ENCODE data around the gene SCGN. TPM values are rescaled to one million over a fixed set of nuclear protein-coding genes. Genes with fewer than 3 reads are reported as not detected.

SCGN gene
- polyA plus RNA-seq, 2 of the 4 experiments (the other 2 are of a cell fraction), result 0.13 to 0.17 TPM

GRCh38 chr6:25640446-25640845 lies 11.6 kb upstream of the SCGN start:
- Histone ChIP-seq H3K27ac (peak overlapping the region; percentile 26 to 81; a peak in 3 of 6 replicates), H3K9me3 (no peaks in the 10 kb centered on the region), H3K4me2 (no peak overlapping the region), H3K4me1 (peaks cover 50% of the 10 kb centered on the region), H3K4me3 (no peak overlapping the region)
- 61% methylated on average over 5 of the region's 5 CpGs for WGBS (ENCODE audit: missing lambda C conversion rate)
- FAIRE-seq (no peak), DNase-seq (ENCODE audit: low read depth in 1 of 2, low spot score in 1 of 2) (no peak), ATAC-seq (no peak)
- ChIA-PET CTCF (no interaction called here), POLR2A (interaction anchor here (0.5 kb wide), 1 partner anchor 447 kb away, joined by 7 read pairs; no protein-coding TSS in a partner anchor)
- no peak for TF ChIP-seq KDM5A (IDR thresholded peaks at IDR 0.05)
- no peak for TF ChIP-seq POLR2AphosphoS2 (conservative IDR thresholded peaks at IDR 0.05; ENCODE audit: low read length)
- no peak for TF ChIP-seq EP300 (IDR thresholded peaks at IDR 0.05)
- no peak for TF ChIP-seq TP53 (CRISPR knock-in tag; IDR thresholded peaks at IDR 0.05)
- TF ChIP-seq, protein P1, sequence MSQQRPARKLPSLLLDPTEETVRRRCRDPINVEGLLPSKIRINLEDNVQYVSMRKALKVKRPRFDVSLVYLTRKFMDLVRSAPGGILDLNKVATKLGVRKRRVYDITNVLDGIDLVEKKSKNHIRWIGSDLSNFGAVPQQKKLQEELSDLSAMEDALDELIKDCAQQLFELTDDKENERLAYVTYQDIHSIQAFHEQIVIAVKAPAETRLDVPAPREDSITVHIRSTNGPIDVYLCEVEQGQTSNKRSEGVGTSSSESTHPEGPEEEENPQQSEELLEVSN (IDR thresholded peaks at IDR 0.05; ENCODE audit: borderline replicate concordance, low read depth), result no peak
- TF ChIP-seq MAX (IDR thresholded peaks at IDR 0.05), result no peak
- TF ChIP-seq MAFK (IDR thresholded peaks at IDR 0.05; ENCODE audit: partially characterized antibody), result no peak
- TF ChIP-seq RNF2 (IDR thresholded peaks at IDR 0.05; ENCODE audit: borderline replicate concordance, low read depth), result no peak
- no peak for TF ChIP-seq ZC3H11A (IDR thresholded peaks at IDR 0.05)
- TF ChIP-seq CEBPB (IDR thresholded peaks at IDR 0.05), result no peak
- TF ChIP-seq SREBF2 (IDR thresholded peaks at IDR 0.05), result no peak
- TF ChIP-seq HES2 (IDR thresholded peaks at IDR 0.05), result no peak
- TF ChIP-seq CHD4 (IDR thresholded peaks at IDR 0.05; ENCODE audit: borderline replicate concordance), result no peak
- TF ChIP-seq, protein P2, sequence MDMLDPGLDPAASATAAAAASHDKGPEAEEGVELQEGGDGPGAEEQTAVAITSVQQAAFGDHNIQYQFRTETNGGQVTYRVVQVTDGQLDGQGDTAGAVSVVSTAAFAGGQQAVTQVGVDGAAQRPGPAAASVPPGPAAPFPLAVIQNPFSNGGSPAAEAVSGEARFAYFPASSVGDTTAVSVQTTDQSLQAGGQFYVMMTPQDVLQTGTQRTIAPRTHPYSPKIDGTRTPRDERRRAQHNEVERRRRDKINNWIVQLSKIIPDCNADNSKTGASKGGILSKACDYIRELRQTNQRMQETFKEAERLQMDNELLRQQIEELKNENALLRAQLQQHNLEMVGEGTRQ (IDR thresholded peaks at IDR 0.05), result no peak
- TF ChIP-seq JUN (IDR thresholded peaks at IDR 0.05), result no peak
- TF ChIP-seq BCL3 (IDR thresholded peaks at IDR 0.05), result no peak
- no peak for TF ChIP-seq HMGXB4 (CRISPR knock-in tag; IDR thresholded peaks at IDR 0.05; ENCODE audit: borderline replicate concordance)
- no peak for TF ChIP-seq GATA3 (IDR thresholded peaks at IDR 0.05; ENCODE audit: borderline replicate concordance)

GRCh38 chr6:25640891-25641290 lies 11.1 kb upstream of the SCGN start:
- H3K4me1 ChIP-seq, result peaks cover 45% of the 10 kb centered on the region
- ChIA-PET POLR2A (no interaction called here), CTCF (no interaction called here)
- peak overlapping the region; percentile 67 to 81; a peak in 5 of 6 replicates for H3K27ac ChIP-seq
- H3K4me2 ChIP-seq, result no peak overlapping the region
- TF ChIP-seq HOXB5 (CRISPR knock-in tag; IDR thresholded peaks at IDR 0.05) (no peak), CHD2 (IDR thresholded peaks at IDR 0.05; ENCODE audit: low read length, partially characterized antibody) (no peak), NPAS2 (CRISPR knock-in tag; IDR thresholded peaks at IDR 0.05; ENCODE audit: borderline replicate concordance) (no peak), ZC3H11A (IDR thresholded peaks at IDR 0.05) (no peak), MAFK (IDR thresholded peaks at IDR 0.05; ENCODE audit: partially characterized antibody) (no peak), SMC3 (IDR thresholded peaks at IDR 0.05) (no peak), HMGXB4 (CRISPR knock-in tag; IDR thresholded peaks at IDR 0.05; ENCODE audit: borderline replicate concordance) (no peak), HDAC2 (IDR thresholded peaks at IDR 0.05) (no peak), ZNF302 (CRISPR knock-in tag; IDR thresholded peaks at IDR 0.05) (no peak), ELK1 (IDR thresholded peaks at IDR 0.05; ENCODE audit: low read depth, low read length) (no peak), KDM5A (IDR thresholded peaks at IDR 0.05) (no peak), FOXS1 (CRISPR knock-in tag; IDR thresholded peaks at IDR 0.05) (no peak), MYC (IDR thresholded peaks at IDR 0.05; ENCODE audit: borderline replicate concordance, low read length) (no peak), RARB (CRISPR knock-in tag; IDR thresholded peaks at IDR 0.05) (no peak), NR3C1 (IDR thresholded peaks at IDR 0.05) (no peak), POLR2AphosphoS2 (conservative IDR thresholded peaks at IDR 0.05; ENCODE audit: low read length) (no peak)
- TF ChIP-seq, protein P3, sequence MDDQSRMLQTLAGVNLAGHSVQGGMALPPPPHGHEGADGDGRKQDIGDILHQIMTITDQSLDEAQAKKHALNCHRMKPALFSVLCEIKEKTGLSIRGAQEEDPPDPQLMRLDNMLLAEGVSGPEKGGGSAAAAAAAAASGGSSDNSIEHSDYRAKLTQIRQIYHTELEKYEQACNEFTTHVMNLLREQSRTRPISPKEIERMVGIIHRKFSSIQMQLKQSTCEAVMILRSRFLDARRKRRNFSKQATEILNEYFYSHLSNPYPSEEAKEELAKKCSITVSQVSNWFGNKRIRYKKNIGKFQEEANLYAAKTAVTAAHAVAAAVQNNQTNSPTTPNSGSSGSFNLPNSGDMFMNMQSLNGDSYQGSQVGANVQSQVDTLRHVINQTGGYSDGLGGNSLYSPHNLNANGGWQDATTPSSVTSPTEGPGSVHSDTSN (IDR thresholded peaks at IDR 0.05), result no peak
- no peaks in the 10 kb centered on the region for H3K9me3 ChIP-seq
- no peak overlapping the region for H3K4me3 ChIP-seq
- FAIRE-seq (no peak), ATAC-seq (no peak), DNase-seq (ENCODE audit: low read depth in 1 of 2, low spot score in 1 of 2) (no peak)
- WGBS (ENCODE audit: missing lambda C conversion rate), result 90% methylated on average over 4 of the region's 4 CpGs
